Endometrial microvascular endothelial cells (primary cell): Measurements from ENCODE around the gene PROC. TPM values are rescaled to one million over a fixed set of nuclear protein-coding genes. Genes with fewer than 3 reads are reported as not detected.

Experiments used
- in situ Hi-C: cut with HindIII; loops from 2 replicates; pipeline ENCODE4 v1.10.0; 2017; ENCODE audit warnings: low sequenced_read_pairs, low pct_unique_long_range_greater_than_20kb; ENCODE audit errors: inconsistent ontology term
- total RNA-seq: library from RNA; depleted of rRNA; stranded (reverse); fragments of >200 nt; gene quantifications from one replicate; pipeline ENCODE4 v1.2.3, GENCODE V29; 2015; ENCODE audit errors: inconsistent ontology term

PROC gene
- total RNA-seq, 1 donor from 2014 or later = not detected

- in situ Hi-C loops = no loop called here
These were observed 5.2 kb downstream of the PROC start for GRCh38 chr2:127423478-127423843.

GRCh38 chr2:127423880-127424279 lies 5.7 kb downstream of the PROC start:
- in situ Hi-C loops = no loop called here

DNA sequence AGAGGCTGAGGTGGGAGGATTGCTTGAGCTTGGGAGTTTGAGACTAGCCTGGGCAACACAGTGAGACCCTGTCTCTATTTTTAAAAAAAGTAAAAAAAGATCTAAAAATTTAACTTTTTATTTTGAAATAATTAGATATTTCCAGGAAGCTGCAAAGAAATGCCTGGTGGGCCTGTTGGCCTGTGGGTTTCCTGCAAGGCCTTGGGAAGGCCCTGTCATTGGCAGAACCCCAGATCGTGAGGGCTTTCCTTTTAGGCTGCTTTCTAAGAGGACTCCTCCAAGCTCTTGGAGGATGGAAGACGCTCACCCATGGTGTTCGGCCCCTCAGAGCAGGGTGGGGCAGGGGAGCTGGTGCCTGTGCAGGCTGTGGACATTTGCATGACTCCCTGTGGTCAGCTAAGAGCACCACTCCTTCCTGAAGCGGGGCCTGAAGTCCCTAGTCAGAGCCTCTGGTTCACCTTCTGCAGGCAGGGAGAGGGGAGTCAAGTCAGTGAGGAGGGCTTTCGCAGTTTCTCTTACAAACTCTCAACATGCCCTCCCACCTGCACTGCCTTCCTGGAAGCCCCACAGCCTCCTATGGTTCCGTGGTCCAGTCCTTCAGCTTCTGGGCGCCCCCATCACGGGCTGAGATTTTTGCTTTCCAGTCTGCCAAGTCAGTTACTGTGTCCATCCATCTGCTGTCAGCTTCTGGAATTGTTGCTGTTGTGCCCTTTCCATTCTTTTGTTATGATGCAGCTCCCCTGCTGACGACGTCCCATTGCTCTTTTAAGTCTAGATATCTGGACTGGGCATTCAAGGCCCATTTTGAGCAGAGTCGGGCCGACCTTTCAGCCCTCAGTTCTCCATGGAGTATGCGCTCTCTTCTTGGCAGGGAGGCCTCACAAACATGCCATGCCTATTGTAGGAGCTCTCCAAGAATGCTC lies 6.6 kb downstream of the PROC start:
- in situ Hi-C loops = no loop called here

DNA sequence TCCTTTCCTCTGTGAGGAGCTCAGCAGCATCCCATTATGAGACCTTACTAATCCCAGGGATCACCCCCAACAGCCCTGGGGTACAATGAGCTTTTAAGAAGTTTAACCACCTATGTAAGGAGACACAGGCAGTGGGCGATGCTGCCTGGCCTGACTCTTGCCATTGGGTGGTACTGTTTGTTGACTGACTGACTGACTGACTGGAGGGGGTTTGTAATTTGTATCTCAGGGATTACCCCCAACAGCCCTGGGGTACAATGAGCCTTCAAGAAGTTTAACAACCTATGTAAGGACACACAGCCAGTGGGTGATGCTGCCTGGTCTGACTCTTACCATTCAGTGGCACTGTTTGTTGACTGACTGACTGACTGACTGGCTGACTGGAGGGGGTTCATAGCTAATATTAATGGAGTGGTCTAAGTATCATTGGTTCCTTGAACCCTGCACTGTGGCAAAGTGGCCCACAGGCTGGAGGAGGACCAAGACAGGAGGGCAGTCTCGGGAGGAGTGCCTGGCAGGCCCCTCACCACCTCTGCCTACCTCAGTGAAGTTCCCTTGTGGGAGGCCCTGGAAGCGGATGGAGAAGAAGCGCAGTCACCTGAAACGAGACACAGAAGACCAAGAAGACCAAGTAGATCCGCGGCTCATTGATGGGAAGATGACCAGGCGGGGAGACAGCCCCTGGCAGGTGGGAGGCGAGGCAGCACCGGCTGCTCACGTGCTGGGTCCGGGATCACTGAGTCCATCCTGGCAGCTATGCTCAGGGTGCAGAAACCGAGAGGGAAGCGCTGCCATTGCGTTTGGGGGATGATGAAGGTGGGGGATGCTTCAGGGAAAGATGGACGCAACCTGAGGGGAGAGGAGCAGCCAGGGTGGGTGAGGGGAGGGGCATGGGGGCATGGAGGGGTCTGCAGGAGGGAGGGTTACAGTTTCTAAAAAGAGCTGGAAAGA lies 7.6 kb downstream of the PROC start:
- in situ Hi-C loops = no loop called here

- in situ Hi-C loops = no loop called here
These were observed 8.5 kb downstream of the PROC start for GRCh38 chr2:127426501-127427354.

DNA sequence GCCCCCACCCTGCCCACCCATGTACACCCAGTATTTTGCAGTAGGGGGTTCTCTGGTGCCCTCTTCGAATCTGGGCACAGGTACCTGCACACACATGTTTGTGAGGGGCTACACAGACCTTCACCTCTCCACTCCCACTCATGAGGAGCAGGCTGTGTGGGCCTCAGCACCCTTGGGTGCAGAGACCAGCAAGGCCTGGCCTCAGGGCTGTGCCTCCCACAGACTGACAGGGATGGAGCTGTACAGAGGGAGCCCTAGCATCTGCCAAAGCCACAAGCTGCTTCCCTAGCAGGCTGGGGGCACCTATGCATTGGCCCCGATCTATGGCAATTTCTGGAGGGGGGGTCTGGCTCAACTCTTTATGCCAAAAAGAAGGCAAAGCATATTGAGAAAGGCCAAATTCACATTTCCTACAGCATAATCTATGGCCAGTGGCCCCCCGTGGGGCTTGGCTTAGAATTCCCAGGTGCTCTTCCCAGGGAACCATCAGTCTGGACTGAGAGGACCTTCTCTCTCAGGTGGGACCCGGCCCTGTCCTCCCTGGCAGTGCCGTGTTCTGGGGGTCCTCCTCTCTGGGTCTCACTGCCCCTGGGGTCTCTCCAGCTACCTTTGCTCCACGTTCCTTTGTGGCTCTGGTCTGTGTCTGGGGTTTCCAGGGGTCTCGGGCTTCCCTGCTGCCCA lies 9.3 kb downstream of the PROC start:
- in situ Hi-C loops = no loop called here

DNA sequence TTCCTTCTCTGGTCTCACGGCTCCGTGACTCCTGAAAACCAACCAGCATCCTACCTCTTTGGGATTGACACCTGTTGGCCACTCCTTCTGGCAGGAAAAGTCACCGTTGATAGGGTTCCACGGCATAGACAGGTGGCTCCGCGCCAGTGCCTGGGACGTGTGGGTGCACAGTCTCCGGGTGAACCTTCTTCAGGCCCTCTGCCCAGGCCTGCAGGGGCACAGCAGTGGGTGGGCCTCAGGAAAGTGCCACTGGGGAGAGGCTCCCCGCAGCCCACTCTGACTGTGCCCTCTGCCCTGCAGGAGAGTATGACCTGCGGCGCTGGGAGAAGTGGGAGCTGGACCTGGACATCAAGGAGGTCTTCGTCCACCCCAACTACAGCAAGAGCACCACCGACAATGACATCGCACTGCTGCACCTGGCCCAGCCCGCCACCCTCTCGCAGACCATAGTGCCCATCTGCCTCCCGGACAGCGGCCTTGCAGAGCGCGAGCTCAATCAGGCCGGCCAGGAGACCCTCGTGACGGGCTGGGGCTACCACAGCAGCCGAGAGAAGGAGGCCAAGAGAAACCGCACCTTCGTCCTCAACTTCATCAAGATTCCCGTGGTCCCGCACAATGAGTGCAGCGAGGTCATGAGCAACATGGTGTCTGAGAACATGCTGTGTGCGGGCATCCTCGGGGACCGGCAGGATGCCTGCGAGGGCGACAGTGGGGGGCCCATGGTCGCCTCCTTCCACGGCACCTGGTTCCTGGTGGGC lies 10.0 kb downstream of the PROC start:
- in situ Hi-C loops = no loop called here

GRCh38 chr2:127428815-127429109 lies 10.5 kb downstream of the PROC start:
- in situ Hi-C loops = no loop called here

GRCh38 chr2:127429291-127429690 lies 11.1 kb downstream of the PROC start:
- in situ Hi-C loops = no loop called here

DNA sequence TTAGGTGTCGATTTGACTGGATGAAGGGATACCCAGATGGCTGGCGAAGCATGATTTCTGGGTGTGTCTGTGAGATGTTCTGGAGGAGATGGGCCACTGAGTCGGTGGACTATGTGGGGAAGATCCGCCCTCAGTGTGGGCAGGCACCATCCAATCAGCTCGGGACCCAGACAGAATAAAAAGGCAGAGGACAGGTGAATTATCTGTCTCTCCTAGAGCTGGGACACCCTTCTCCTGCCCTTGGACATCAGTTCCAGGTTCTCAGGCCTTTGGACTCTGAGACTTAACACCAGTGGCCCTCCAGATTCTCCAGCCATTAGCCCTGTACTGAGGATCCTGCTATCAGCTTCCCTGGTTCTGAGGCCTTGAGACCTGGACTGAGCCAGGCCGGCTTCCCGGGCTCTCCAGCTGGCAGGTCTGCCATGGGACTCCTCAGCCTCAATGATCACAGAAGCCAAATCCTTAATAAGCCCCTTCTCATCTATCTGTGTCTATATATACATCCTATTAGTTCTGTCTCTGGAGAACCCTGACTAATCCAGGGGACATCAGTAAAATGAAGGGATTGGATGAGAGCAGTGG lies 11.7 kb downstream of the PROC start:
- in situ Hi-C loops = no loop called here

DNA sequence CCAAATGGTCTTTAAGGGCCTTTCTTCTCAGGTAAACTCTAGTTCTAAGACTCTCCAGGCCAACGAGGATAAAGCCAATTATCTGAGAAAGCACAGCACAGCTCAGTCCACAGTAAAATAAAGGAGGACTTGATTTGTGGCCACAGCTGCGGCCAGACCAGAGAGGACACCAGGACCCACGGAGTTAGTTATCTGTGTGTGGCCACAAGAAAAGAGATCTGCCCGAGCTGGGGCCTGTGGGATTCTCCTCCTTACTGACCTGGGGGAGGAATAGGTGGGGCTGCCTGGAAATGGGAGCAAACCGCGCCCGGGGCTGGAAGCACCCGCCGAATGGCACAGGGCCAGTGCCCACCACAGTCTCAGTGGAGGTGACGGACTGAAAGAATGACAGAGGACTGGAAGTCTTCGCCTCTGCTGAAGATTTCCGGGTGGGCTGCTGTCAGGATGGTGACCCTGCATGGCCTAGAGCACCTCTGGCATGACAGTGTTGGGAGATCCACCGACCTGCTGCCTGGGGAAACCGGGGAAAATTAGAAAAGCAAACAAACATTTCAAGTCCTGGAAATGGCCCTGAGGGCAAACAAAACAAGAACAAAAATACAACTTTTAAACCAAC lies 13.3 kb downstream of the PROC start:
- in situ Hi-C loops = no loop called here

DNA sequence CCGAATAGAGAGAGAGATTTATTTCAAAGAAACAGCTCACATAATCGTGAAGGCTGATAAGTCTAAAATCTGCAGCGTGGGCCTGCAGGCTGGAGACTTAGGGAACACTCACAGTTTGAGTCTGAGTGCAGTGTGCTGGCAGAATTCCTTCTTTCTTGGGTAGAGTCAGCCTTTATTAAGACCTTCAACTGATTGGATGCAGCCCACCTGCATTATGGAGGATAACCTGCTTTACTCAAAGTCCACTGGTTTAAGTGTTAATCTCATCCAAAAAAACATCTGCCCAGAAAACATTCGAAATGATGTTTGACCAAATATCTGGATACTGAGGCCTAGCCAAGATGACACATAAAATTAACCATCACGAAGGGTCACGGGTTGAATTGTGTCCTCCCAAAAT lies 16.3 kb downstream of the PROC start:
- in situ Hi-C loops = no loop called here

DNA sequence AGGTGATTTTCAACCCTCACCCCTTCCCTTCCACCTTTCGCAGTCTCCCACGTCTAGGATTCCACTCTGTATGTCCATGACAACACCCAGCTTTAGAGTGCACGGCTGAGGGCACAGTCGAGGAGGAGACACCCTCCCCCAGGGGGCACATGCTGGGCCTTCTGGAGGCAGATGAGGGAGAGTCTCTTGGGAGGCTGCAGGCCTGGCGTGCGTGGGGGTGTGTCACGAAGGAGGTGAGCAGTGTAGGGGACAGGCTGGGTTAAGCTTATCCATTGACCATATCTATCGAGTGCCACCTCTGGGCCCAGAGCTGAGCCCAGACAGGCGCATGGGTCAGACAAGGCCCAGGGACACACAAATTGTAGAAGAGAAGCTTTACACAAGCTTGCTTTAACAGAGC lies 18.8 kb downstream of the PROC start:
- in situ Hi-C loops = no loop called here

DNA sequence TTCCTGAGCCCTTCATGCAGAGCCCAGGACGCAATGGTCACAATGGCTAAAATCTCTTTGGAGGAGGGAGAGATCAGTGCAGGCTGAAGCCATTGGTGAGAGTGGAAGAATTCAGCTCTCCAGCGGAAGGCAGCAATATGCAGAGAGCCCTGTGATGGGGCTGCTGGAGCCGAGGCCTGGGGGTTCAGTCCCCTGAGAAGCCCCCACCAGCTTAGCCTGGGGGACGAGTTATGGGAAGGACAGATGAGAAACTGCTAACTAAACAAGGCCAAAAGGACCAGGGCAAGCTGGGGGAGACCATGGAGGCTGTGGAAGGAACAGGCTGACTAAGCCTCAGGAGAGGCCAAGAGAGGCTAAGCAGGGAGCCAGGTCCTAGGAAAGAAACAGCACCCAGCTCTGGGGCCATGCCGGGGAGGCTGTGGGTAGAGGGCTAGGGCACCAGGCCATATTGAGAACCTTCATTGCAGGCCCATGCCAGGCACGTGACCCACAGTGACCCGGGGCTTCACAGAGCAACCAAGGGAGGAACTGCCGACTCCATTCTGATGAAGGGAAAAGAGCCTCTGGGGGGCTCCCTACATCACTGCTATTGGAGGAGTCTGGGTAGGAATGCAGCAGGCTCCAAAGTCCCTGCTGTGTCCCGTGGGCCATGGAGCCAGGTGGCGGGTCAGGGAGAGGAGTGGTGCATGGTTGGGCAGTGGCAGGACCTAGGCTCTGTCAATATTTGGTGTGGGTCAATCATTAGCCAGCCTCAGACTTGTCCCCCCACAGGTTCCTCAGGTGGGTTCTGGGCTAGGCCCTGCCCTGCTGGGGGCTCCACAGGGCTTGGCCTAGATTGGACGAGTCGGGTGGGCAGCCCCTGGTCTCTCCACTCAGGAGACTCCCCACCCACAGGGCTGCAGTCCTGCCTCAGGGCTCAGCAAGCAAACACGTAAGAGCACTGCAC lies 19.8 kb downstream of the PROC start:
- in situ Hi-C loops = no loop called here

GRCh38 chr2:127439343-127439742 lies 21.1 kb downstream of the PROC start:
- in situ Hi-C loops = no loop called here

- in situ Hi-C loops = no loop called here
These were observed 30.3 kb downstream of the PROC start for GRCh38 chr2:127448526-127448925.
